K562 (cell line): ENCODE data around the gene NYAP1. TPM values are rescaled to one million over a fixed set of nuclear protein-coding genes. Genes with fewer than 3 reads are reported as not detected.

ENCODE experiments used
- ARNT ChIP-seq, 2 experiments: fragments of 450-650 bp; IDR thresholded peaks; 2 replicates each; pipeline ENCODE4 v1.6.1; 2016; ENCODE audit warnings: mild to moderate bottlenecking in 1 of 2
- CXXC5 ChIP-seq: fragments of 250-450 bp; sonication (Bioruptor Pico); IDR thresholded peaks from 2 replicates; pipeline ENCODE4 v1.8.0; 2022; ENCODE audit warnings: inconsistent platforms, mild to moderate bottlenecking, moderate library complexity
- GABPB1 ChIP-seq: sonication (generic); formaldehyde crosslinking; IDR thresholded peaks from 2 replicates; pipeline ENCODE4 v1.8.0; 2022; ENCODE audit warnings: mild to moderate bottlenecking, missing genetic modification reagents
- HINFP ChIP-seq: fragments of 450-650 bp; conservative IDR thresholded peaks from 2 replicates; pipeline ENCODE4 v1.6.1; 2016; ENCODE audit warnings: missing genetic modification characterization, low read depth, mild to moderate bottlenecking, control low read depth, missing compliant biosample characterization
- PHB2 ChIP-seq: fragments of 450-650 bp; IDR thresholded peaks from 2 replicates; pipeline ENCODE4 v1.6.1; 2017; ENCODE audit warnings: low read depth
- POLR2AphosphoS5 ChIP-seq: IDR thresholded peaks from 2 replicates; pipeline ENCODE4 v1.6.1; 2011; ENCODE audit warnings: mild to moderate bottlenecking, low read depth, low read length, moderate library complexity; ENCODE audit not compliant: control insufficient read depth, insufficient read depth
- PRDM10 ChIP-seq: fragments of 450-650 bp; IDR thresholded peaks from 2 replicates; pipeline ENCODE4 v1.6.1; 2018; ENCODE audit not compliant: partially characterized antibody
- SMARCE1 ChIP-seq: fragments of 450-650 bp; IDR thresholded peaks from 2 replicates; pipeline ENCODE4 v1.7.1; 2016; ENCODE audit warnings: mild to moderate bottlenecking
- TCF7 ChIP-seq: sonication (generic); IDR thresholded peaks from 2 replicates; pipeline ENCODE4 v1.6.1; 2016; ENCODE audit warnings: antibody characterized with exemption, borderline replicate concordance
- TEAD4 ChIP-seq, 2 experiments: sonication (generic) in 1 of 2; formaldehyde crosslinking in 1 of 2; IDR thresholded peaks; 2 replicates each; pipeline versions ENCODE4 v1.6.1 to v1.8.0; 2012 to 2022; ENCODE audit warnings: borderline replicate concordance in 1 of 2, inconsistent platforms in 1 of 2, low read length in 1 of 2, mild to moderate bottlenecking in 1 of 2, missing genetic modification reagents in 1 of 2
- TFAP4 ChIP-seq: sonication (generic); formaldehyde crosslinking; IDR thresholded peaks from 2 replicates; pipeline ENCODE4 v1.8.0; 2022; ENCODE audit warnings: missing genetic modification reagents, mild to moderate bottlenecking, moderate library complexity, borderline replicate concordance
- UBTF ChIP-seq, 2 experiments: IDR thresholded peaks; 2 replicates each; pipeline ENCODE4 v1.6.1; 2012; ENCODE audit warnings: improper control_type of control experiment in 2 of 2, low read depth in 2 of 2, low read length in 2 of 2, borderline replicate concordance in 1 of 2
- ZHX1 ChIP-seq: fragments of 150-350 bp; conservative IDR thresholded peaks from 2 replicates; pipeline ENCODE4 v1.6.1; 2014; ENCODE audit warnings: low read length
- ZNF445 ChIP-seq: fragments of 250-450 bp; sonication (Bioruptor Pico); IDR thresholded peaks from 2 replicates; pipeline ENCODE4 v1.4.0; 2020; ENCODE audit warnings: low read depth, mild to moderate bottlenecking, moderate library complexity
- polyA plus RNA-seq, 8 experiments: library from polyadenylated mRNA; depleted of rRNA in 4 of 8; stranded (reverse) in 5 of 8; unstranded in 3 of 8; fragments of >200 nt; fragmentation: Nextera tagmentation in 2 of 8; fragmentation: Illumina TruSeq in 1 of 8; extraction: Ambion mirVana in 2 of 8; extraction: Trizol in 1 of 8; gene quantifications; 2 replicates each; pipeline versions ENCODE4 v1.2.1 to v1.2.3, GENCODE V29; 2011 to 2014; ENCODE audit warnings: inconsistent platforms in 1 of 8, missing spikeins in 1 of 8
- total RNA-seq, 7 experiments: library from RNA; depleted of rRNA in 6 of 7; stranded (reverse); fragments of >200 nt in 6 of 7; fragmentation: Illumina TruSeq in 2 of 7; extraction: Trizol in 2 of 7; gene quantifications; 2 replicates each; pipeline versions ENCODE4 v1.2.1 to v1.2.3, GENCODE V29; 2011 to 2021; ENCODE audit warnings: low replicate concordance in 1 of 7

Gene NYAP1
- total and polyA plus RNA-seq, 9 of the 15 experiments (the other 6 are each of a cell fraction or from before 2014, with no cell fraction given): 0.11 to 0.88 (median 0.22) TPM; not detected in 2

- peak in 1 of 2 experiments; percentile 74; a peak in 1 of 4 replicates for TF ChIP-seq ARNT (IDR thresholded peaks at IDR 0.05)
- TF ChIP-seq PRDM10: no peak
- TF ChIP-seq CXXC5: peak; percentile 95
- no peak for TF ChIP-seq ZNF445
- TF ChIP-seq UBTF (IDR thresholded peaks at IDR 0.05; ENCODE audit: borderline replicate concordance in 1 of 2, low read depth in 2 of 2, low read length in 2 of 2): peak; percentile 47 to 89; a peak in 2 of 4 replicates
- TF ChIP-seq ZHX1: no peak
- TF ChIP-seq SMARCE1: peak; percentile 16; the same call in 1 of the 2 replicates
- no peak for TF ChIP-seq HINFP (tag)
- TF ChIP-seq PHB2: no peak
- TF ChIP-seq TFAP4 (CRISPR knock-in tag): peak; percentile 77
- TF ChIP-seq GABPB1 (CRISPR knock-in tag): 0 out of 2 replicates have a peak, but pooled peaks have one; percentile 42
- TF ChIP-seq TCF7: peak; percentile 67
- peak; percentile 54; the same call in 1 of the 2 replicates for TF ChIP-seq TEAD4 (IDR thresholded peaks at IDR 0.05; ENCODE audit: low read length)
- no peak for TF ChIP-seq TEAD4 (CRISPR knock-in tag; IDR thresholded peaks at IDR 0.05; ENCODE audit: borderline replicate concordance)
- peak; percentile 75; the same call in 1 of the 2 replicates for TF ChIP-seq POLR2AphosphoS5
These were observed 55.1 kb downstream of the NYAP1 start, which contains the start of gene AGFG2 (continued) for GRCh38 chr7:100538654-100539435.
